Uterus (tissue), 4 donors: ENCODE results near the gene TIFAB. TPM values are rescaled to one million over a fixed set of nuclear protein-coding genes. Genes with fewer than 3 reads are reported as not detected.

Experiments
- DNase-seq, 2 donors: peaks; one replicate each; pipeline ENCODE4 v3.0.0-alpha.2; 2019 to 2020
- H3K27ac ChIP-seq, 2 donors: fragments of 200-600 bp; sonication (generic); 1 replicate in 1 of 2; 2 replicates in 1 of 2; pipeline ENCODE4 v1.5.1; 2016 to 2018
- H3K27me3 ChIP-seq, 2 donors: fragments of 200-600 bp; sonication (generic); one replicate each; pipeline ENCODE4 v1.5.1; 2018 to 2019; ENCODE audit warnings: control low read depth in 1 of 2
- H3K36me3 ChIP-seq, 2 donors: fragments of 200-600 bp; sonication (generic); one replicate each; pipeline ENCODE4 v1.5.1; 2019; ENCODE audit warnings: control low read depth in 1 of 2
- H3K4me1 ChIP-seq, 2 donors: fragments of 200-600 bp; sonication (generic); one replicate each; pipeline ENCODE4 v1.5.1; 2018 to 2019; ENCODE audit warnings: control low read depth in 1 of 2
- H3K4me3 ChIP-seq, 2 donors: fragments of 200-600 bp; sonication (generic); 1 replicate in 1 of 2; 2 replicates in 1 of 2; pipeline ENCODE4 v1.5.1; 2018 to 2019; ENCODE audit warnings: mild to moderate bottlenecking in 1 of 2
- H3K9me3 ChIP-seq, 2 donors: fragments of 200-600 bp; sonication (generic); one replicate each; pipeline ENCODE4 v1.5.1; 2019; ENCODE audit warnings: control low read depth in 1 of 2
- POLR2A ChIP-seq, 2 donors: fragments of 450-650 bp; IDR thresholded peaks; one replicate each; pipeline ENCODE4 v1.6.1; 2016; ENCODE audit warnings: antibody characterized with exemption in 2 of 2, mild to moderate bottlenecking in 1 of 2, moderate library complexity in 1 of 2
- intact Hi-C: fragments of 100-400 bp; cut with DNase I; formaldehyde crosslinking; loops from one replicate; pipeline ENCODE4 v1.15.1; 2023; ENCODE audit warnings: low total_unique reads
- total RNA-seq, 4 donors: library from RNA; depleted of rRNA in 3 of 4; stranded (reverse); fragments of >200 nt in 3 of 4; gene quantifications; one replicate each; pipeline versions ENCODE4 v1.1.0 to v1.2.4, GENCODE V29; 2014 to 2023
- TF ChIP-seq, protein P1 (sequence below), 4 experiments: fragments of 200-600 bp in 2 of 4; fragments of 450-650 bp in 2 of 4; sonication (generic) in 2 of 4; IDR thresholded peaks; one replicate each; pipeline ENCODE4 v1.5.1; 2016 to 2019; ENCODE audit warnings: antibody characterized with exemption in 4 of 4, mild to moderate bottlenecking in 2 of 4, moderate library complexity in 1 of 4
- donor health status: DM: yes; HTN: yes; CAD: no.

TIFAB gene
- total RNA-seq, 4 donors from 2014 or later: 0.28 TPM; not detected in 3

DNA sequence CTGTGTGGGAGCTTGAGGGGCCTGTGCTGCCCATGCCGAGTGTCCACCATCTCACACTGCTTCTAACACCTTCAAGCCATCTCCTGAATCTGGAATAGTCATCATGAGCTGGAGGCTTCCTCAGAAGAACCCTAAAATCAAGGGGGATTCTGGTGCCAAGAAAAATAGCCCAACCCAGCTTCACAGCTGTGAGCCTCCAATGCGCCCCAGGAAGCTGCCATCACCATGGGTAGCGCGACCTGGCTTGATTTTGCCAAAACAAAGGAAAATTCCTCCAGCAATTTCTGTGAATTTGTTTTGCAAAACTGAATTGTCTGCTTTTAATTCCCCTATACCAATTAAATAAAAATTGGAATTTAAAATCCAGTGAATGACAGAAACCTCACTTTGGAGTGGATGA, 6.2 kb upstream of the TIFAB start:
- no peak for DNase-seq

DNA sequence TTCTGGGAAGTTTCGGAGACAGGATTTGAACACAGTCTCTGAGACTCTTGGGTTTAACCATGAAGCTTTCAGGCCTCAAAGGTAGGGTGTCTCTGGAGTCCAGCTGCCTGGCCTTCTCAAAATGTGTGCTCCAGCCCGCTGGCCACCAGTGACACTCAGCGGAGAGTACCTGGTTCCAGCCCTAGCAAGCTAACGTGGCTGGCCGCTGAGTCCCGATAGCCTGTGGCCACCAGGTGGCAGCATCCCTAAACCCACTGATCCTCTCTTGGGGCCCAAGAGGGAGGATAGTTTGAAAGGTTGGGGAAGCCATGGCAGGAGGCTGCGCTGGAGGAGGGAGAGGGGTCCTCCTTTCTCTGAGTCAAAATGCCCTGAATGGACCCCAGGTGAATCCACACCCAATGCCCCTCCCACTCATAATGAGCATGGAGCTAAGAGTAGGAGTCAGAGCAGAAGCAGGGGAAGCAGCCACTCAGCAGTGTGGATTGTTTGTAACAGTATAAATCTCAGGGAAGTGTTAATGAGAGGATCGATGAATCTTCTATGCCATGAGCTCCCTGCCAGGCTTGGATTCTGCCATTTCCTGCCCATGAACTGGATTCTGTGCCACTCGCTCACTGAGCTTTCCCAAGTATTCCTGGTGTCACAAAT, 5.4 kb upstream of the TIFAB start:
- no peak overlapping the region for H3K4me3 ChIP-seq
- intact Hi-C loops: no loop called here
- TF ChIP-seq, protein P1, sequence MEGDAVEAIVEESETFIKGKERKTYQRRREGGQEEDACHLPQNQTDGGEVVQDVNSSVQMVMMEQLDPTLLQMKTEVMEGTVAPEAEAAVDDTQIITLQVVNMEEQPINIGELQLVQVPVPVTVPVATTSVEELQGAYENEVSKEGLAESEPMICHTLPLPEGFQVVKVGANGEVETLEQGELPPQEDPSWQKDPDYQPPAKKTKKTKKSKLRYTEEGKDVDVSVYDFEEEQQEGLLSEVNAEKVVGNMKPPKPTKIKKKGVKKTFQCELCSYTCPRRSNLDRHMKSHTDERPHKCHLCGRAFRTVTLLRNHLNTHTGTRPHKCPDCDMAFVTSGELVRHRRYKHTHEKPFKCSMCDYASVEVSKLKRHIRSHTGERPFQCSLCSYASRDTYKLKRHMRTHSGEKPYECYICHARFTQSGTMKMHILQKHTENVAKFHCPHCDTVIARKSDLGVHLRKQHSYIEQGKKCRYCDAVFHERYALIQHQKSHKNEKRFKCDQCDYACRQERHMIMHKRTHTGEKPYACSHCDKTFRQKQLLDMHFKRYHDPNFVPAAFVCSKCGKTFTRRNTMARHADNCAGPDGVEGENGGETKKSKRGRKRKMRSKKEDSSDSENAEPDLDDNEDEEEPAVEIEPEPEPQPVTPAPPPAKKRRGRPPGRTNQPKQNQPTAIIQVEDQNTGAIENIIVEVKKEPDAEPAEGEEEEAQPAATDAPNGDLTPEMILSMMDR (IDR thresholded peaks at IDR 0.05): peak in 3 of 4 experiments; percentile 28 to 58 (median 41)
- no peak for TF ChIP-seq POLR2A (IDR thresholded peaks at IDR 0.05)
- no peak overlapping the region for H3K27ac ChIP-seq
- no peaks in the 10 kb centered on the region for H3K27me3 ChIP-seq
- H3K36me3 ChIP-seq: no peaks in the 10 kb centered on the region
- no peaks in the 10 kb centered on the region for H3K9me3 ChIP-seq
- peak; percentile 20 to 31 for DNase-seq
- H3K4me1 ChIP-seq: no peaks in the 10 kb centered on the region

More for the DNA sequence above, 6.2 kb upstream of the TIFAB start:
- intact Hi-C loops: no loop called here
- H3K27me3 ChIP-seq: no peaks in the 10 kb centered on the region
- H3K9me3 ChIP-seq: no peaks in the 10 kb centered on the region
- TF ChIP-seq, protein P1 (IDR thresholded peaks at IDR 0.05): no peak
- TF ChIP-seq POLR2A (IDR thresholded peaks at IDR 0.05): no peak
- no peak overlapping the region for H3K4me3 ChIP-seq
- H3K27ac ChIP-seq: no peak overlapping the region
- no peaks in the 10 kb centered on the region for H3K36me3 ChIP-seq
- no peaks in the 10 kb centered on the region for H3K4me1 ChIP-seq

DNA sequence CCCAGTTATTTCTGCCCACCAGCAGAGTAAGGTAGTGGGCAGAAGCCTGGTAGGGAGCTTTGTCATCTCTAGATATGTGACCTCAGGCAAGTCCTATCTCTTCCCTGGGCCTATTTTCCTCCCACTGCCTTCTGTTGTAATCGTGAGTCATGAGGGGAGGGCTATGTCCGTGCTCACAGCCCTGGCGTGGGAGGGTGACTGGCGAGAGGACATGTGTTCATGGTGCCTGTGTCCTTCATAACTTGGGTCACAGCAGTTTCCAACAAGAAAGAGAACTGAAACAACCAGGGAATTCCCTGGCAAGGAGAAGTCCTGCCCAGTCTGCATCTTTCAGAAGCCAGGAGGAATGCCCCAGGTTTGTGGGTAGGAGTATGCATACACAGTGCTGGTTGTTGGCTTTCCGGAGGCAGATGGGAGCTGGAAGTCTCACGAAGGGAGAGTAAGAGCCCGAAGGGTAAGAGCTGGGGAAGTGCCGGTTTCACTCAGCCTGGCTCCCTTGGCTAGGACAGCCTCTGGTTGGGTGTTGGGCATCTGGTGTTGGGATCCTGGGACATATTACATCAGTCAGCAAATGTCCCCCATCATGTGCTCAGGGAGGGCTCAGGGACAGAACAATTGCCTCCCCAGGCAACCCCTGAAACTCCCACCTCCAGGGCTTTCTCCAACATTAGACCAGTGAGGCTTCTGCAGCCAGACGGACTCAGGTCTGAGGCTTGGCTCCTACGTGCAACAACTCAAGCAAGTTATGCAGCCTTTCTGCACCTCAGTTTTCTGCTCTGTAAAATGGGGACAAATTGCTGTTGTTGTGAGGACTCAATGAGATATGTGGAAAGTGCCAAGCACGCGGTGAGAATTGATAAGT, 4.3 kb upstream of the TIFAB start:
- H3K27me3 ChIP-seq: no peaks in the 10 kb centered on the region
- DNase-seq: no peak
- no peaks in the 10 kb centered on the region for H3K4me1 ChIP-seq
- no peaks in the 10 kb centered on the region for H3K36me3 ChIP-seq
- H3K9me3 ChIP-seq: no peaks in the 10 kb centered on the region
- intact Hi-C loops: no loop called here
- H3K4me3 ChIP-seq: no peak overlapping the region
- no peak overlapping the region for H3K27ac ChIP-seq
- TF ChIP-seq, protein P1 (IDR thresholded peaks at IDR 0.05): no peak
- TF ChIP-seq POLR2A (IDR thresholded peaks at IDR 0.05): no peak

DNA sequence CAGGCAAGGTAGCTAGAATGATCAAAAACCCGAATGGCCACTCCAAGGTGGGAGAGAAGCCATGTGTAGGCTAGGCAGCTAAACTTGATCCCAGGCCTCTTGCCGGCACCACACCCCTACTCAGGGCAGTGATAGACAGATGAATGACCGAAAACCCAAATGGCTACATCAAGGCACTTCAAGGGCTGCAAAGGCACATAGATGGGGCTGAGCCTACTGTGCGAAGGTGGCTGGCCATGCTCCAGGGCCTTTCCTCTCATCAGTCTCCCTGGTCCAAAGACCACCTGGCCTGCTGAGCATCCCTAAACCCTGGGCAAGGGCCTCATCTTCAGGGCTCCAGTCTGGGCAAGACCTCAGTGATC, 3.7 kb upstream of the TIFAB start:
- no peaks in the 10 kb centered on the region for H3K27me3 ChIP-seq
- H3K4me1 ChIP-seq: no peaks in the 10 kb centered on the region
- H3K9me3 ChIP-seq: no peaks in the 10 kb centered on the region
- no peak for DNase-seq
- intact Hi-C loops: no loop called here
- H3K27ac ChIP-seq: no peak overlapping the region
- no peak overlapping the region for H3K4me3 ChIP-seq
- no peak for TF ChIP-seq POLR2A (IDR thresholded peaks at IDR 0.05)
- H3K36me3 ChIP-seq: no peaks in the 10 kb centered on the region

DNA sequence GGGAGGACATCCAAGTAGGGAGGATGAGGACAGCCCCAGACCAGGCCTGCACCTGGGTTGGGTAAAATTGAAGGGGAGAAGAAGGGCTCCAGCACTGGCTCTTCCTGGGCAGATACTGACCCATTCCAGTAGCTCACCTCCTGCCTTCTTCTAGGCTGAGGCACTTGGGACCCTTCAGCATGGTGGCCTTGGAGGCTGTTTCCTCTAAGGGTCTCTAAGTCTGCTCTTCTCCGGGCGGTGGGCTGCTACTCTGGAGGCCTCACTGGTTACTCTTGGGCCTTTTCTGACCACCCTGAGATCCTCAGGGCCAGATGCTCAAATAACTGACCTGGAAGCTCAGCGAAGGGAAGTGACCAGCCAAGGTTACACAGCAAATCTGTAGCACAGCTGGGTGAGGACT, 2.8 kb upstream of the TIFAB start:
- intact Hi-C loops: no loop called here
- H3K36me3 ChIP-seq: no peaks in the 10 kb centered on the region
- no peak for DNase-seq
- TF ChIP-seq, protein P1 (IDR thresholded peaks at IDR 0.05): no peak
- no peak for TF ChIP-seq POLR2A (IDR thresholded peaks at IDR 0.05)
- H3K27ac ChIP-seq: no peak overlapping the region
- no peaks in the 10 kb centered on the region for H3K4me1 ChIP-seq
- H3K4me3 ChIP-seq: no peak overlapping the region
- H3K9me3 ChIP-seq: no peaks in the 10 kb centered on the region
- no peaks in the 10 kb centered on the region for H3K27me3 ChIP-seq
